IgD-negative memory B cell (primary cell): ENCODE measurements around the gene SAA2. TPM values are rescaled to one million over a fixed set of nuclear protein-coding genes. Genes with fewer than 3 reads are reported as not detected.
"Not testable (repeated sequence)": the region's sequence is repeated elsewhere in the genome, so short reads cannot be mapped to it uniquely, and the experiment has no call there.

Source experiments
- H3K27ac Mint-ChIP-seq, 3 donors: one replicate each; pipeline ENCODE4 v1.8.0; 2020 to 2022; ENCODE audit warnings: mild to moderate bottlenecking in 3 of 3, mixed read lengths in 3 of 3, moderate library complexity in 1 of 3
- H3K27me3 Mint-ChIP-seq: one replicate; pipeline ENCODE4 v1.8.0; 2021; ENCODE audit warnings: mixed read lengths
- H3K36me3 Mint-ChIP-seq: one replicate; pipeline ENCODE4 v1.8.0; 2020; ENCODE audit warnings: mild to moderate bottlenecking, mixed read lengths
- H3K4me1 Mint-ChIP-seq, 3 donors: one replicate each; pipeline ENCODE4 v1.8.0; 2020 to 2022; ENCODE audit warnings: mixed read lengths in 3 of 3, mild to moderate bottlenecking in 1 of 3
- H3K4me3 Mint-ChIP-seq, 4 donors: one replicate each; pipeline ENCODE4 v1.8.0; 2020 to 2022; ENCODE audit warnings: mild to moderate bottlenecking in 4 of 4, mixed read lengths in 4 of 4, moderate library complexity in 3 of 4
- H3K9me3 Mint-ChIP-seq, 3 donors: one replicate each; pipeline ENCODE4 v1.8.0; 2020 to 2021; ENCODE audit warnings: mixed read lengths in 3 of 3, mild to moderate bottlenecking in 1 of 3
- polyA plus RNA-seq: library from polyadenylated mRNA; unstranded; fragments of 300-500 nt; fragmentation: Illumina TruSeq; gene quantifications from one replicate; pipeline ENCODE4 v1.2.3, GENCODE V29; 2021

The SAA2 gene
- polyA plus RNA-seq, 1 donor from 2014 or later: 0.35 TPM

GRCh38 chr11:18264035-18264434 lies 15.6 kb upstream of the SAA2 start:
- Mint-ChIP-seq H3K27ac (no peak overlapping the region), H3K9me3 (no peaks in the 10 kb centered on the region)

GRCh38 chr11:18262681-18263350 lies 14.3 kb upstream of the SAA2 start:
- not testable (repeated sequence) for H3K27me3 Mint-ChIP-seq, H3K9me3 Mint-ChIP-seq, H3K27ac Mint-ChIP-seq, H3K36me3 Mint-ChIP-seq, H3K4me3 Mint-ChIP-seq
- H3K4me1 Mint-ChIP-seq: peaks cover 0 to 16% (median 10%) of the 10 kb centered on the region in 3 donors

More at GRCh38 chr11:18264035-18264434, 15.6 kb upstream of the SAA2 start:
- Mint-ChIP-seq H3K4me3 (peak overlapping the region in 1 of 4 donors; percentile 12), H3K27me3 (no peaks in the 10 kb centered on the region), H3K36me3 (no peaks in the 10 kb centered on the region), H3K4me1 (peaks cover 5 to 21% (median 15%) of the 10 kb centered on the region in 3 donors)

- no peak overlapping the region for H3K4me3 Mint-ChIP-seq
- no peaks in the 10 kb centered on the region for H3K36me3 Mint-ChIP-seq
- H3K27me3 Mint-ChIP-seq: peaks cover 2% of the 10 kb centered on the region
- no peaks in the 10 kb centered on the region for H3K9me3 Mint-ChIP-seq
- no peak overlapping the region for H3K27ac Mint-ChIP-seq
- peaks cover 0 to 12% (median 6%) of the 10 kb centered on the region in 3 donors for H3K4me1 Mint-ChIP-seq
Observed at GRCh38 chr11:18261721-18262120, 13.3 kb upstream of the SAA2 start.

GRCh38 chr11:18259259-18259658 lies 10.8 kb upstream of the SAA2 start:
- Mint-ChIP-seq H3K27me3 (peaks cover 7% of the 10 kb centered on the region), H3K36me3 (no peaks in the 10 kb centered on the region), H3K27ac (no peak overlapping the region), H3K4me3 (no peak overlapping the region), H3K9me3 (no peaks in the 10 kb centered on the region), H3K4me1 (peaks cover 0 to 6% (median 2%) of the 10 kb centered on the region in 3 donors)

- peak overlapping the region in 1 of 3 donors; percentile 52 for H3K27ac Mint-ChIP-seq
- H3K9me3 Mint-ChIP-seq: no peaks in the 10 kb centered on the region
- peaks cover 7% of the 10 kb centered on the region for H3K27me3 Mint-ChIP-seq
- H3K4me1 Mint-ChIP-seq: no peaks in the 10 kb centered on the region
- no peak overlapping the region for H3K4me3 Mint-ChIP-seq
- no peaks in the 10 kb centered on the region for H3K36me3 Mint-ChIP-seq
Observed at GRCh38 chr11:18254781-18255361, 6.4 kb upstream of the SAA2 start.

GRCh38 chr11:18253778-18254338 lies 5.4 kb upstream of the SAA2 start:
- H3K27ac Mint-ChIP-seq: no peak overlapping the region
- H3K4me1 Mint-ChIP-seq: no peaks in the 10 kb centered on the region
- H3K36me3 Mint-ChIP-seq: no peaks in the 10 kb centered on the region
- H3K9me3 Mint-ChIP-seq: no peaks in the 10 kb centered on the region
- peaks cover 7% of the 10 kb centered on the region for H3K27me3 Mint-ChIP-seq
- H3K4me3 Mint-ChIP-seq: no peak overlapping the region

- Mint-ChIP-seq H3K27me3 (peaks cover 7% of the 10 kb centered on the region), H3K36me3 (no peaks in the 10 kb centered on the region), H3K4me1 (no peaks in the 10 kb centered on the region), H3K27ac (no peak overlapping the region), H3K4me3 (no peak overlapping the region), H3K9me3 (no peaks in the 10 kb centered on the region)
Observed at GRCh38 chr11:18253233-18253632, 4.8 kb upstream of the SAA2 start.

GRCh38 chr11:18247191-18247581 lies 1.3 kb downstream of the SAA2 start:
- H3K27ac Mint-ChIP-seq: peak overlapping the region in 1 of 3 donors; percentile 89
- H3K4me1 Mint-ChIP-seq: peaks cover 6 to 14% (median 6%) of the 10 kb centered on the region in 3 donors
- H3K9me3 Mint-ChIP-seq, H3K36me3 Mint-ChIP-seq, H3K27me3 Mint-ChIP-seq: not testable (repeated sequence)
- peak overlapping the region; percentile 80 to 93 (median 89) for H3K4me3 Mint-ChIP-seq

GRCh38 chr11:18246379-18247190 lies 1.9 kb downstream of the SAA2 start:
- H3K27ac Mint-ChIP-seq: peak overlapping the region; percentile 65 to 93 (median 89)
- not testable (repeated sequence) for H3K9me3 Mint-ChIP-seq, H3K36me3 Mint-ChIP-seq, H3K27me3 Mint-ChIP-seq
- H3K4me3 Mint-ChIP-seq: peak overlapping the region; percentile 80 to 93 (median 90)
- H3K4me1 Mint-ChIP-seq: peaks cover 6 to 14% (median 6%) of the 10 kb centered on the region in 3 donors

- H3K27ac Mint-ChIP-seq: no peak overlapping the region
- peaks cover 4% of the 10 kb centered on the region for H3K36me3 Mint-ChIP-seq
- H3K4me3 Mint-ChIP-seq: no peak overlapping the region
- H3K27me3 Mint-ChIP-seq: peaks cover 2% of the 10 kb centered on the region
- peaks cover 6 to 14% (median 6%) of the 10 kb centered on the region in 3 donors for H3K4me1 Mint-ChIP-seq
- no peaks in the 10 kb centered on the region for H3K9me3 Mint-ChIP-seq
Observed at GRCh38 chr11:18245396-18245795, 3.1 kb downstream of the SAA2 start.

GRCh38 chr11:18243783-18244362 lies 4.6 kb downstream of the SAA2 start:
- Mint-ChIP-seq H3K4me1 (peaks cover 6 to 14% (median 6%) of the 10 kb centered on the region in 3 donors), H3K9me3 (no peaks in the 10 kb centered on the region), H3K27ac (peak overlapping the region in 2 of 3 donors; percentile 21 to 47), H3K4me3 (no peak overlapping the region), H3K27me3 (peaks cover 6% of the 10 kb centered on the region), H3K36me3 (peaks cover 8% of the 10 kb centered on the region)

- H3K9me3 Mint-ChIP-seq: no peaks in the 10 kb centered on the region
- peaks cover 0 to 5% (median 0%) of the 10 kb centered on the region in 3 donors for H3K4me1 Mint-ChIP-seq
- H3K27ac Mint-ChIP-seq: no peak overlapping the region
- peaks cover 16% of the 10 kb centered on the region for H3K27me3 Mint-ChIP-seq
- peaks cover 7% of the 10 kb centered on the region for H3K36me3 Mint-ChIP-seq
- H3K4me3 Mint-ChIP-seq: no peak overlapping the region
Observed at GRCh38 chr11:18239655-18240054, 8.8 kb downstream of the SAA2 start.

GRCh38 chr11:18236664-18237356 lies 11.7 kb downstream of the SAA2 start, which contains the start of gene SAA4:
Gene SAA4 (minus strand): TSS chr11:18236802. CDS start chr11:18235926, 876 bp downstream.
- no peak within 1 kb of the TSS for H3K4me3 Mint-ChIP-seq
- H3K27ac Mint-ChIP-seq: no peak within 1 kb of the TSS
- H3K4me1 Mint-ChIP-seq: no peaks in the 10 kb centered on the region
- no peaks in the 10 kb centered on the region for H3K9me3 Mint-ChIP-seq
- peaks cover 16% of the 10 kb centered on the region for H3K27me3 Mint-ChIP-seq
- peaks cover 5% of the 10 kb centered on the region for H3K36me3 Mint-ChIP-seq
